HUES64 (cell line): ENCODE data around the gene FBXW11. TPM values are rescaled to one million over a fixed set of nuclear protein-coding genes. Genes with fewer than 3 reads are reported as not detected.

Experiments
- H3K27ac ChIP-seq: 2 replicates; pipeline ENCODE4 v1.7.0; 2013; ENCODE audit warnings: low read depth, low read length, inconsistent platforms
- H3K27me3 ChIP-seq: 2 replicates; pipeline ENCODE4 v1.6.1; 2013; ENCODE audit warnings: mild to moderate bottlenecking, low read length; ENCODE audit not compliant: insufficient read depth
- H3K36me3 ChIP-seq: 2 replicates; pipeline ENCODE4 v1.6.1; 2013; ENCODE audit warnings: mild to moderate bottlenecking, low read length; ENCODE audit not compliant: insufficient read depth
- H3K4me1 ChIP-seq: 2 replicates; pipeline ENCODE4 v1.6.1; 2013; ENCODE audit warnings: mild to moderate bottlenecking, low read length, moderate library complexity; ENCODE audit not compliant: insufficient read depth
- H3K4me3 ChIP-seq: 2 replicates; pipeline ENCODE4 v1.5.1; 2013; ENCODE audit warnings: mild to moderate bottlenecking, low read length, moderate library complexity
- H3K9ac ChIP-seq: 2 replicates; pipeline ENCODE4 v1.6.1; 2013; ENCODE audit warnings: mild to moderate bottlenecking, low read depth, low read length
- H3K9me3 ChIP-seq: 2 replicates; pipeline ENCODE4 v1.6.1; 2013; ENCODE audit warnings: low read depth, low read length; ENCODE audit not compliant: insufficient read depth
- WGBS: fragments of 150-250, 120-280 bp; methylation state at CpG from one replicate; pipeline ENCODE4 v1.1.7; 2013; ENCODE audit warnings: missing lambda C conversion rate; 5-methylcytosine and 5-hydroxymethylcytosine counted together
- polyA plus RNA-seq, 2 experiments: library from polyadenylated mRNA; stranded (reverse); fragments of 50-300 nt; gene quantifications; one replicate each; pipeline ENCODE4 v1.2.3, GENCODE V29; 2013

FBXW11 gene
- 37.2 TPM for polyA plus RNA-seq (2013, experiment 1 of 2)
- 38.9 TPM for polyA plus RNA-seq (2013, experiment 2 of 2)

DNA sequence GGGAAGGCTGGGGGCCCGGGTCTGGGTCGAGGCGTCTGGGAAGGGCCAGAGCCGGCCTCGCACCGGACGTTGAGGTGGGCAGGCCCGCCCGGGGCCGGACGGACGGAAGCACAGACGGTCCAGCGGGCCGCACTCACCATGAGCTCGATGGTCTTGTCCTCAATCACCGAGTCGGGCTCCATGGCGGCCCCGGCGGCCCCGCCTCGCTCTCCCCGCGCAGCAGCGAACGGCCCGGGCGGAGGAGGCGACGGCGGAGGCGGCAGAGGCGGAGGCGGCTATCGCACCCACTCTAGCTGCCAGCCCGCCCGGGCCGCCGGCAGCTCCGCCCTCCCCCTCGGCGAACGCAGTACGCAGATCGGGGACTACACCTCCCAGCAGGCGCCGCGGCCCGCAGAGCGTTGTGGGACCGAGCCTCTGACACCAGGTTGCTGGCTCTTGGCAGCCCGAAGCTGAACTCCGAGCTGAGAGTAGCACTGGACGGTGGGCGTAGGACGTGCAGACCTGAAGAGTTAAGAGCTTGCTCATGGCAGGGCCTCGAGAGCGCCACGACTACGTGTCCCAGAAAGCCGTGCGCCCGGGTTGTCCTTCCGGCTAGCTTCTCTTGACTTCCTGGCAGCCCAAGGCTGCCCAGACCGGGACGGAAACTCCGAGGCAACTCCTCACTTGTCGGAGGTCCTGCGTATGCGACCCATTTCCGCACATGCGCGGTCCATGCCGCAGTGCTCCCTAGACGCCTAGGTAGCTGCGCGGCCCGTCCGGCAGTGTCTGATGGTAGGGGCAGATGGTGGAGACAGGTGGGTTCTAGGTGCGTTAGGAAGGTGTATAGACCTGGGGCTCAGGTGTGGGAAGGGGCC, at the start of gene FBXW11:
TSS of gene FBXW11 (minus strand) at position 318 of the 854 bp plus-strand sequence. CDS start at position 182, 136 bp downstream.
- under 1% methylated on average over 81 of the region's 81 CpGs for WGBS
- Histone ChIP-seq H3K36me3 (no peaks in the 10 kb centered on the region), H3K4me1 (peaks cover 59% of the 10 kb centered on the region), H3K27ac (peak within 1 kb of the TSS; percentile 98), H3K27me3 (no peaks in the 10 kb centered on the region), H3K9me3 (no peaks in the 10 kb centered on the region), H3K4me3 (peak within 1 kb of the TSS; percentile 84), H3K9ac (peak within 1 kb of the TSS; percentile 89)

DNA sequence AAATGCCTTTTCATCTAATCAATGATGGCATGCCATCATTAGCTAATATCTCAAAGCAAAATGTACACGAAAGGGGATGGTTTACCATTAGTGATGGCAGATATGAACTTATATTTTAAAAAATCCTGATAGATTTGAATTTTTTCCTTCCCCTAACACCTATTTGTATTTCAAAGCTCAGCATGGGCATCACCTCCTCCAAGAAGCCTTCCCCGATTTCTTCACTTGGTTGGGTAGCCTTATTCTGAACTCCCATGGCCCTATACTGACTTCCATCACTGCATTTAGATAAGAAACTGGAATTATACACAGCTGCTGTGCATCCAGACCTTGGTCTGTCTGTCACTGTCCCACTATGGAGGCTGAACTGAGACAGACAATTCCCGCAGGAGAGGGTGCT, 49.6 kb upstream of the FBXW11 start:
- no peaks in the 10 kb centered on the region for H3K4me1 ChIP-seq
- no peak overlapping the region for H3K27ac ChIP-seq
- peaks cover 16% of the 10 kb centered on the region; the same call in 1 of the 2 replicates for H3K36me3 ChIP-seq
- no peak overlapping the region for H3K9ac ChIP-seq
- no peaks in the 10 kb centered on the region for H3K27me3 ChIP-seq
- 98% methylated on average over 3 of the region's 3 CpGs for WGBS
- H3K9me3 ChIP-seq = no peaks in the 10 kb centered on the region
- no peak overlapping the region for H3K4me3 ChIP-seq

DNA sequence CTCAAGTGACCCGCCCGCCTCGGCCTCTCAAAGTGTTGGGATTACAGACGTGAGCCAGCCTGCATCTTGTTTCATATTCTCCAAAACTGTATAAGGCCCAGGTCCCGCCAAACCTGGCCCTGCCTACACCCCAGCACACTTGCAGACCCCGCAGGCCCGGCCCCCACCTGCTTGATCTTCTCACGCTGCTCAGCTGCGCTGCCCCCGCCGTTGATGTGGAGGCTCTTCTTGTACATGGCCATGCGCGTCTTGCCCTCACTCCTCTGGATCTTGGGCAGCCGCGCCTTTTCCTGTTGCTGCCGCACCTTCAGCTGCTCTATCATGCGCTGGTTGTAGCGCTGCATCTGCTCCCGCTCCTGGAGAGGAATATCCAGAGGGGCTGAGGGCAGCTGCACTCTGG, 49.0 kb upstream of the FBXW11 start:
- no peak overlapping the region for H3K27ac ChIP-seq
- H3K4me3 ChIP-seq = no peak overlapping the region
- no peaks in the 10 kb centered on the region for H3K27me3 ChIP-seq
- WGBS = 95% methylated on average over 19 of the region's 19 CpGs
- no peaks in the 10 kb centered on the region for H3K4me1 ChIP-seq
- H3K9ac ChIP-seq = no peak overlapping the region
- H3K36me3 ChIP-seq = peaks cover 11% of the 10 kb centered on the region; the same call in 1 of the 2 replicates
- H3K9me3 ChIP-seq = no peaks in the 10 kb centered on the region

DNA sequence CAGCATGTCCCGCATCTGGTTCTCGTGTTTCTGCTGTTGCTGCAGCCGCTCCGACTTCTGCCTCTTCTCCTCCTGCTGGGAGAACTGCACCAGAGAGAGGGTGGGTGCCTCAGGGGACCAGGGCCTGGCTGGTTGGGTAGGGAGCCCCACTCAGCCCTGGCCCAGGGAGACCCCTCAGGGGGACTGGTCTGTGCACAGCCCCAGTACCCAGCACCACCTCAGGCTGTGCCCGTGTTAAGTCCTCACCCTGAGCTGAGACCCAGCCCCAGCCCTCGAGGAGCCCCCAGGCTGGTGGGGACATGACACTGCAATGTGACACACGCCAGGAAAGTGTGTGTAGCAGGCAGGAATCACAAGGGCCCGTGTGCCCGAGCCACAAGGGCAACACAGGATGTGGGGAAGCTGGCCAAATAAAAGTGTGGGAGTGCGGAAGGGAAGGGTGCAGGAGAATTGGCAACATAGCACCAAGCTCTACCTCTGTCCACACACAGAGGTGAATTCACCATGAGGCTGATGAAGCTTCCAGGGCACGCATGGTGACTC, 48.2 kb upstream of the FBXW11 start:
- no peak overlapping the region for H3K27ac ChIP-seq
- H3K9ac ChIP-seq = no peak overlapping the region
- no peaks in the 10 kb centered on the region for H3K9me3 ChIP-seq
- H3K4me3 ChIP-seq = no peak overlapping the region
- WGBS = 94% methylated on average over 11 of the region's 11 CpGs
- no peaks in the 10 kb centered on the region for H3K4me1 ChIP-seq
- 0 out of 2 replicates have a peak, but pooled peaks cover 10% of the 10 kb centered on the region for H3K36me3 ChIP-seq
- no peaks in the 10 kb centered on the region for H3K27me3 ChIP-seq

DNA sequence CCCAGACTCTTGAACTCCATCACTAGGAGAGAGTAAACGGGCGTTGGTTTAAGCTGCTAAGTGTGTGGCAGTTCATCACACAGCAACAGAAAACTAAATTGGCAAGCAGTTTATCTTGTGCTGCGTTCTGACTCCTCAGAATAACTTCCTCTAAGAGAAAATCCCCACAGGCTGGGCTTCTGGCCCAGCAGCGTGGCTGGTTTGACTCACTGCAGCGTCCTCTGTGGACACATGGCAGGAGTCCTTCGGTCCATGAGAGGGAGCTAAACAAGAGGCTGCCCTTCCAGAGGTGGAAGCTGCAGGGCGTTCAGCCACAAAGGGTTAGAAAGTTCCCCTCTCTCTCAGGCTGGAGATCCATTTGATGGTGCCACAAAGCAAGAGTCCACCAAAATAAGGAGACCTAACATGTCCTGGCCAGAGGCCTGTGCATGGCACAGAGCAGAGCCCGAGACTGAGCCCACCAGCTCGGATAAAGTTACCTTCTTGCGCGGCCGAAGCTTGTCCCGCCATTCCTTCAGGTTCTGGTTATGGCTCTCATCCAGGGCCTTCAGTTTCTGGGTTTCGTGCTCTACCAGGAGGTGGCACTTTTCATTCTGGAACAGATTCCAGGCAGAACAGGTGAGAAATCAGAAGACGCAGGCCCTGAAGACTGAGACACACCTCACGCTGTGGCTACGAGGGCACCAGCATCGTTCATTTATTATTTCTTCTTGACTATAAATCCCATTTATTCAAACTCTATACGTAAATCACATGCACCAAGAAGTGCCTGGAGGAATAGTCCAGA, 46.2 kb upstream of the FBXW11 start:
- no peak overlapping the region for H3K27ac ChIP-seq
- H3K9ac ChIP-seq = no peak overlapping the region
- H3K36me3 ChIP-seq = 0 out of 2 replicates have a peak, but pooled peaks cover 10% of the 10 kb centered on the region
- H3K27me3 ChIP-seq = no peaks in the 10 kb centered on the region
- WGBS = 93% methylated on average over 19 of the region's 19 CpGs
- no peak overlapping the region for H3K4me3 ChIP-seq
- H3K4me1 ChIP-seq = peaks cover 11% of the 10 kb centered on the region
- H3K9me3 ChIP-seq = no peaks in the 10 kb centered on the region

DNA sequence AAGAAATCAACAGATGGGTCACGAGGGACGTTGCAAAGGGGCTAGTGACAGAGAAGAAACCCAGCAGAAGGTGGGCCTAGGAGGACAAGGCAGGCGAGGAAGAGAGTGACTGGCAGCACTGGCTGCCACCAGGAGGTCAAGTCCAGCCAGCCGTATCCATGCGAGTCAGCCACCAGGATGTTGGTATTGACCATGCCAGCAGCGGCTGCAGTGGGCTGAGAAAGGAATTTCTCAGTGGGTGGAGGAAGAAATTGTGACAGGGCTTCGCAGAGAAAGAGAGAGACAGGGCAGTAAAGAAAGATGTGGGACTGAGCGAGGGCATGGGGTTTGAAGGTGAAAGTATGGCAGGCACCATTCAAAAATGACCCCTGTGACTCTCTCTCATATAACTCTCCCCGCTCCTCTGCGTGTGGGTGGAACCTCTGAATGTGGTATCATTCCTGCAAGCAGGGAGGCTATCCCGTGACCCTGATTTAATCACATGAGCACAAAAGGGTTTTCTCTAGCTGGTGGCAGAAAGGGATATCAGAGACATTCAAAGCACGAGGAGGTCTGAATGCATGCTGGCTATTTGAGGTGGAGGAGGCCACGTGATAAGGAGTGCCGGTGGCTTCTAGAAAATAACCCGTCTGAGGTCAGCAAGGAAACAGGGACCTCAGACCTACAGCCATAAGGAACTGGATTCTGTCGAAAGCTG, 45.4 kb upstream of the FBXW11 start:
- Histone ChIP-seq H3K9me3 (no peaks in the 10 kb centered on the region), H3K36me3 (0 out of 2 replicates have a peak, but pooled peaks cover 10% of the 10 kb centered on the region), H3K4me3 (no peak overlapping the region), H3K4me1 (peaks cover 11% of the 10 kb centered on the region), H3K27ac (no peak overlapping the region), H3K27me3 (no peaks in the 10 kb centered on the region), H3K9ac (no peak overlapping the region)
- 92% methylated on average over 16 of the region's 16 CpGs for WGBS

DNA sequence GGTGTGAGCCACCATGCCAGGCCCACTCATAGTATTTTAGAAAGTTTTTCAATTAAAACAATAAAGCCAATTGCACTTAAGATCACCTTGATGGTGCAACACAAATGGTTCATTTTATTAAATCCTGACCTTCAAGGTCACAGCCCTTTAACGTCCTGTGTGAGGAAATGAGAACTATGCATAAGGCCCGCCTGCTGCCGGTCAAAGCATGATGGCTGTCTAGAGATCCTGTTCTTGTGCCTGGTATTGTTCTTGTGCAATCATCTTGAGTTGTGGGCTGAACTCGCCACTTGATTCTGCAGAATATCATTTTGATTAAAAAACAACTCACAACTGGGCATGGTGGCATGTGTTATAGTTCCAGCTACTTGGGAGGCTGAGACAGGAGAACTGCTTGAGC, 43.6 kb upstream of the FBXW11 start:
- Histone ChIP-seq H3K9me3 (no peaks in the 10 kb centered on the region), H3K4me1 (peaks cover 11% of the 10 kb centered on the region), H3K4me3 (no peak overlapping the region), H3K27me3 (no peaks in the 10 kb centered on the region), H3K36me3 (0 out of 2 replicates have a peak, but pooled peaks cover 10% of the 10 kb centered on the region), H3K9ac (no peak overlapping the region), H3K27ac (no peak overlapping the region)
- 94% methylated on average over 4 of the region's 4 CpGs for WGBS

DNA sequence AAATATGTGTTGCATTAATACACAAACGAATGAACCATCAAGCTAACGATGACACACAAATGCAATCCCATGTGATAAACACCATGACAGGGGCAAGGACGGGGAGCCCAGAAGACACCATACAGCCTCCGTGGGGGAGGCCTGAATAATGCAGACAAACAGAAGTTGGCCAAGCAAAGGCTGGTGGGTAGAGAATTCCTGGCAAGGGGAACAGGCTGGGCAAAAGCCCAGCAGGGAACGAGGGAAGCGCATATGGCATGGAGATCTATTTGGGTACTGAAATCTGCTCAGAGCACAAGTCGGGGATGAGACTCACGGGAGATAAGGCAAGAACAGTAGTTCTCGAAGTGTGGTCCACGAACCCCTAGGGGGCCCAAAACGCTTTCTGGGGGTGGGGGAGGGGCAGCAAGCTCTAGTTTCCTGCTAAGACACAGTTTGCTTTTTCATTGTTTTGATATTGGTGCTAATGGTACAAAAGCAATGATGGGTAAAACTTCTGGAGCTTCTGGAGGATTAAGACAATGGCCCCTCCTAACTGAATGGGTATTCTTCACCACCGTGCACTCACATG, 42.9 kb upstream of the FBXW11 start:
- no peak overlapping the region for H3K9ac ChIP-seq
- H3K27ac ChIP-seq = no peak overlapping the region
- WGBS = 76% methylated on average over 12 of the region's 12 CpGs
- peaks cover 11% of the 10 kb centered on the region for H3K4me1 ChIP-seq
- H3K36me3 ChIP-seq = 0 out of 2 replicates have a peak, but pooled peaks cover 10% of the 10 kb centered on the region
- H3K27me3 ChIP-seq = no peaks in the 10 kb centered on the region
- no peaks in the 10 kb centered on the region for H3K9me3 ChIP-seq
- H3K4me3 ChIP-seq = no peak overlapping the region

DNA sequence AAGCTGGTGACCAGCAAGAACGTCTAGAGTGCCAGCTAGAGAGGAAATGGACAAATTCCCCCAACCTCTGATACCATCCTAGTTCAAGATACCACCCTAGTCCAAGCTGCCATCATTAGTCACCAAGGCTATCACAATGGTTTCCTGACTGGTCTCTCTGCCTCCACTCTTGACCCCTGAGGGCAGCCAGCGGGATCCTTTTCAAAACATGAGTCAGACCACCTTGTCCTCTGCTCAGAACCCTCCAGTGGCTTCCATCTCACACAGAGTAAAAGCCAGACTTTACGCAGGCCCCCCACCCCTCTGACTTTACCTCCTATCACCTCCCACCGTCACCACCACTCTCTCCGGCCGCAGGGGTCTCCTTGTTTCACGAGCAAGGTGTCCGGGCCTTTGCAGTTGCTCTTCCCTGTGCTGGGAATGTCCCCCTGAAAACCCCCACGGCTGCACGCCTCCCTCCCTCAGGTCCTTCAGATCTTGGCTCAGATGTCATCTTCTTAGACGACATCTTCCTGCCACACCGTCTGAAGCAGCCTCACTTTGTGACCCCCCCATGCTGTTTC, 42.2 kb upstream of the FBXW11 start:
- Histone ChIP-seq H3K27ac (no peak overlapping the region), H3K9me3 (no peaks in the 10 kb centered on the region), H3K4me3 (no peak overlapping the region), H3K9ac (no peak overlapping the region), H3K27me3 (no peaks in the 10 kb centered on the region), H3K4me1 (peaks cover 11% of the 10 kb centered on the region), H3K36me3 (0 out of 2 replicates have a peak, but pooled peaks cover 10% of the 10 kb centered on the region)
- WGBS = 90% methylated on average over 12 of the region's 12 CpGs

DNA sequence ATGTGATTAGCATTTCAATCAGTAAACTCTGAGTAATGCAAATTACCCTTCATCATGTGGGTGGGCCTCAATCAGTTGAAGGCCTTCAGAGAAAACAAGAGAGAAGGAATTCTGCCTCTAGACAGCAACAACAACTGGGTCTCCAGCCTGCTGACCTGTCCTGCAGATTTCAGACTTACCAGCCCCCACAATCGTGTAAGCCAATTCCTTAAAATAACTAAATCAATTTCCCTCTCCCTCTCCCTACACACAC, 41.7 kb upstream of the FBXW11 start:
- H3K4me3 ChIP-seq = no peak overlapping the region
- H3K9me3 ChIP-seq = no peaks in the 10 kb centered on the region
- whole genome bisulfite sequencing = 78% methylated on average over 1 of the region's 1 CpG
- peaks cover 11% of the 10 kb centered on the region for H3K4me1 ChIP-seq
- no peaks in the 10 kb centered on the region for H3K27me3 ChIP-seq
- H3K9ac ChIP-seq = no peak overlapping the region
- 0 out of 2 replicates have a peak, but pooled peaks cover 9% of the 10 kb centered on the region for H3K36me3 ChIP-seq
- H3K27ac ChIP-seq = no peak overlapping the region
